C4-2B (cell line): ENCODE measurements around the gene ZNF286A.
"Not testable (repeated sequence)": the region's sequence is repeated elsewhere in the genome, so short reads cannot be mapped to it uniquely, and the experiment has no call there.

Experiments used
- CTCF ChIP-seq: fragments of 450-650 bp; conservative IDR thresholded peaks from 2 replicates; pipeline ENCODE4 v1.5.1; 2017; ENCODE audit warnings: mild to moderate bottlenecking
- ZFX ChIP-seq: fragments of 450-650 bp; IDR thresholded peaks from 2 replicates; pipeline ENCODE4 v1.6.1; 2017

GRCh38 chr17:15674640-15675039 is 24.9 kb upstream of the ZNF286A start:
- TF ChIP-seq CTCF, ZFX: not testable (repeated sequence)
